CD4-positive, alpha-beta T cell treated with Interleukin-15 for 4 hours (primary cell): Measurements from ENCODE around the gene ST8SIA6.
"Not testable (repeated sequence)": the region's sequence is repeated elsewhere in the genome, so short reads cannot be mapped to it uniquely, and the experiment has no call there.

Experiments
- DNase-seq: peaks from one replicate; pipeline ENCODE4 v3.0.0-alpha.2; 2020; ENCODE audit warnings: low spot score

The ST8SIA6 gene

DNA sequence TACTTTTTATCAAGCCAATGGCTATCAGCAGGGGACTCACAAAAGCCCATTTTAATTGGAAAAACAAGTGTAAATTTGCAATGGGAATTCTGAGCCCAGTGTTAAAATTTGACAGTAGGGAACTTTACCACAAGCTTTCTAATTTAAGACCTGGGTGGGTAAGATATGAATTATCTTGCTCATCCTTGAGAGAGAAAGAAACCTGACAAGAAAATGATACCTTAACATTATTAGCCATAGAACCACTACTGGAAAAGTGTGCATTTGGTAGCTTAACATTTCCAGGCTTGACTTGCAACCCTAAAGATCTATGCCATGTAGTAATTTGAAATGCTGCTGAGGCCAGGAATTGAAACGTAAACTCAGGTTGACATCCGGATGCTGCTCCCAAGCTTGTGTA, 2.7 kb upstream of the ST8SIA6 start:
- DNase-seq = no peak

DNA sequence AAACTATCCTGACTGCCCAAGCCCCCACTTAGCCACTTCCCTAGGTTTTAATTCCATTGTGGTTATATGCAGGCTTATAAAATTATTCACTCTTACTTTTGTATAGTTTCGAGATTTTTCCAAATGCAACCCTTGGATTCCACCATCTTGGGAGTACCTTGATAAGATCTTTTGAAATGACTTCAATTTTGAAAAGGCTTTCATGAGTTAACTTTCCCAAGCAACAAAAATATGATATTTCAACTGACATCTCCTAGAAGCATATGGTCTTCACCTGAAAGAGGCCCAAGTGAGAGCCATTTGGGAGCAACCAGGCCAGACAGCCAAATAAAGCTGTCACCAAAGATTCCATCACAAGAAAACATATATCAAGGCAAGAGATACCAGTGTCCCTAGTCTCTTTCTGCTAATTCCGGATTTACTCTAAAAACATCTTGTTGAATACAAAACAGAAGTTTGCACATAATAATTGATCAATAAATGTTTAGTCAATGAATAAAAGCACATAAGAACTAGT, 1.7 kb upstream of the ST8SIA6 start:
- DNase-seq = no peak

- no peak for DNase-seq
These were observed 673 bp upstream of the ST8SIA6 start for GRCh38 chr10:17455015-17455520.

- DNase-seq = peak; percentile 31
These were observed 863 bp downstream of the ST8SIA6 start for GRCh38 chr10:17453373-17454091.

- DNase-seq = no peak
These were observed 1.4 kb downstream of the ST8SIA6 start for GRCh38 chr10:17453035-17453372.

DNA sequence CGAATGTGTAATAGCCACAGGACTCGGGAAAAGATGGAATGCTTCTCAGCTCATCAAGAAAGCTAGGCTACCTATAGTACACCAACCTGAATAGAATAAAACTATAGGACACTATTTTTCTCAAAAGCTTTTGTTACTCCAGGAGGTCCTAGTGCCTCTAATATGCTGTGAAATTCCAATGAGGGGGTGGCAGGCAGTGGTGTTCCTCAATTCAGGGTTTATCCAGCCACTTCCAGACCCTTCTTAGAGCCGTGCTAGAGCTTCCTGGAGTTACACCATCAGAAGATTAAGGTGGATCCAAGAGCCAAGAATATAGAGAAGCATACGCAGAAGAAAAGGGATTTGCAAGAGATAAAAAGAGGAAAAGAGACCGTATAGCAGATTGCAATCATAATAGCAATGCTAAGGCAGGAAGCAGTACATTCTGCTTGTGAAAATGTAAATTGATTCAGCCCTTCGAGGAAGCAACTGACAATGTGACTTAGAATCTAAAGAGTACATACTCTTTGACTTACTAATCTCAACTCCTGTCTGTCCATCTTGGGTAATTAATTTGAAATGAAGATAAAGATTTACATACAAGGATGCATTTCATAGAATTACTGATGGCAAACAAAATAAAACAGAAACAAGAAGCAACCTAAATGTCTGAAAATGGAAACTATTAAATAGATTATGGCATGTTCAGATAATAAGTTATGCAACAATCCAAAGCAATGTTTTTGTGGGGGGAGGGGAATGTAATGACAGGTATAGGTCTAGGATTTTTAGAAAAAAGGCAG, 2.1 kb downstream of the ST8SIA6 start:
- no peak for DNase-seq

GRCh38 chr10:17450024-17450423, 4.4 kb downstream of the ST8SIA6 start:
- DNase-seq = no peak

GRCh38 chr10:17445400-17445998, 8.9 kb downstream of the ST8SIA6 start:
- no peak for DNase-seq

DNA sequence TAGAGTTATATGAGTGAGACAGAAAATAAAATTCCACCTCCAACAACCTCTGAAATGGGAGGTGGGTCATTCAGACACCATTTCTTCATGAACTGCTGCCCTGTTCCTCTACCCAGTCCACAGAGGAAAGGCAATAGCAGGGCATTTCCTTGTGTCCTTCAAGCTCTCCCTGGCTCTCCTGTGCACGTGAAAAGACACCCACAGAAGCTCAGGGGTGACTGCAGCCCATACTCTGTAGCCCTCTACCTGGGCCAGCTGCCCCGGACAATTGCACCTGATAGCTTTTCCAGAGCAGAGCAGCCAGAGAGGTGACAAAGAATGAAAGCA, 10.0 kb downstream of the ST8SIA6 start:
- no peak for DNase-seq

DNA sequence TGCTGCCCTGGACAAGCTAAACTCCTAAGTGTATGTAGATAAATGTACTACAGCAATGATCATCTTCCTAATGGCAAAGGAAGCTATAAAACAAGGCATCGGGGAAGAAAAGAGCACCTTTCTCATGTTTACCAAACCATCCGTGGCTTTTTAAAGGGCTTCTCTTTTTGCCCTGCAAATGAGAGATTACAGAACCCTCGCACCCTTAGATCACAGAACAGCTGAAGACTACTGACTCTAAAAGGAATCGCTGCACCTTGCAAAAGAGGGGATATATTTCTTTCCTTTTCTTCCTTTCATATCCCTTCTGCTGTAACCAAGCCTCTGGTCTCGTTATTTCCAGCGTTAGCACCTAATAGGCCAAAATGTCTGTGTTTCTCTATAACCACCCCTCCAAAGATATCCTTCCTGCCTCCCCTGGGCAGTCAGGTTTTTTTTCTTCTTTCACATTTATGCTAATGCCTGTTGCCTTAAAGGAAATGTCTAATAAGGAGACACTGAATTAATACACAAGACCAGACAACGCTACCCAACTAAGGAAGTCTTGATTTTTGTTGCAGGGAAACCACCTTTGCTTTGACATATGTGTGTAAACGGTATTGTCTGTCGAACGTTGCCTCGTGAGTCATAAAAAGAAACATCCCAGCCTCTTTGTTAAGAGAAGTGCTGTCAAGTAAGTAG, 10.5 kb downstream of the ST8SIA6 start:
- peak; percentile 47 for DNase-seq

GRCh38 chr10:17438583-17438982, 15.8 kb downstream of the ST8SIA6 start:
- DNase-seq = no peak

DNA sequence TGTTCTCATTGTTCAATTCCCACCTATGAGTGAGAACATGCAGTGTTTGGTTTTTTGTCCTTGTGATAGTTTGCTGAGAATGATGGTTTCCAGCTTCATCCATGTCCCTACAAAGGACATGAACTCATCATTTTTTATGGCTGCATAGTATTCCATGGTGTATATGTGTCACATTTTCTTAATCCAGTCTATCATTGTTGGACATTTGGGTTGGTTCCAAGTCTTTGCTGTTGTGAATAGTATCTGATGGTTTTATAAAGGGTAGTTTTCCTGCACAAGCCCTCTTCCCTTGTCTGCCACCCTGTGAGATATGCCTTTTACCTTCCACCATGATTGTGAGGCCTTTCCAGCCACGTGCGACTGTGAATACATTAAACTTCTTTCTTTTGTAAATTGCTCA, 17.8 kb downstream of the ST8SIA6 start:
- DNase-seq = not testable (repeated sequence)

- no peak for DNase-seq
These were observed 18.4 kb downstream of the ST8SIA6 start for GRCh38 chr10:17435953-17436352.

- DNase-seq = no peak
These were observed 19.2 kb downstream of the ST8SIA6 start for GRCh38 chr10:17435187-17435586.

GRCh38 chr10:17432723-17433122, 21.7 kb downstream of the ST8SIA6 start:
- DNase-seq = no peak

GRCh38 chr10:17431871-17432311, 22.5 kb downstream of the ST8SIA6 start:
- DNase-seq = no peak

GRCh38 chr10:17430647-17431355, 23.6 kb downstream of the ST8SIA6 start:
- DNase-seq = peak; percentile 70

- DNase-seq = no peak
These were observed 24.9 kb downstream of the ST8SIA6 start for GRCh38 chr10:17429490-17429889.

DNA sequence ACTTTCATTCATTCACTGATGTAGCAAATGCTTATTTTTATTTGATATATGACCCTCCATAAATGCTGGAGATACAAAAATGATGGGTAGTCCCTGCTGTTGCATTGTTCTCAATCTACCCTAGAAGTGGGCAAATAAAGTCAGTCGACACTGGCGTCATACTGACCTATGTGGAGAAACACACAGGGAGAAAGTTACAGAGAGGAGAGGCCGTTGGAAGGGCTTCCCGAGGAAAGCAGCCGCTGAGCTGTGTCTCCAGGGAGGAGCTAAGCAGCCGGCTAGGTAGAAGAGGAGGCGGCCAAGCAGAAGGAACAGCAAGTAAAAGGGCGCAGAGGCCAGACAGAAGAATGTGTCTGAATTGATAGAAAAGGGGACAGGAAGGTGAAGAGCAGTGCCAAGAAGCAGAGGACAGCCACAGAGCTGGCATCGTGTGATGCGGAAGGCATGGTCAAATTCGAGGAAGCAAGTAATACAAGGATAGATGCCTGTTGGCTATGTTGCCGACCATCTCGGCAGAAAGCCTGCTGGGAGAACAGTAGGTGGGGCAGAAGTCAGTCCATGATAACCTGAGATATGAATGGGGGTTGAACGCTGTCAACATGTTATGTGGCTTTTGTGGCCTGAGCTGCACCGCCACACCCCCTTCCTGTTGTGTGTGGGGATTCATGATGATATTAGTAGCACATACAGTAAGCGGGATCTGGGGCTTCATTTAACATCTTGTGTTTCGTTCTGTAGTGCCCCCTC, 25.9 kb downstream of the ST8SIA6 start:
- DNase-seq = peak; percentile 78

DNA sequence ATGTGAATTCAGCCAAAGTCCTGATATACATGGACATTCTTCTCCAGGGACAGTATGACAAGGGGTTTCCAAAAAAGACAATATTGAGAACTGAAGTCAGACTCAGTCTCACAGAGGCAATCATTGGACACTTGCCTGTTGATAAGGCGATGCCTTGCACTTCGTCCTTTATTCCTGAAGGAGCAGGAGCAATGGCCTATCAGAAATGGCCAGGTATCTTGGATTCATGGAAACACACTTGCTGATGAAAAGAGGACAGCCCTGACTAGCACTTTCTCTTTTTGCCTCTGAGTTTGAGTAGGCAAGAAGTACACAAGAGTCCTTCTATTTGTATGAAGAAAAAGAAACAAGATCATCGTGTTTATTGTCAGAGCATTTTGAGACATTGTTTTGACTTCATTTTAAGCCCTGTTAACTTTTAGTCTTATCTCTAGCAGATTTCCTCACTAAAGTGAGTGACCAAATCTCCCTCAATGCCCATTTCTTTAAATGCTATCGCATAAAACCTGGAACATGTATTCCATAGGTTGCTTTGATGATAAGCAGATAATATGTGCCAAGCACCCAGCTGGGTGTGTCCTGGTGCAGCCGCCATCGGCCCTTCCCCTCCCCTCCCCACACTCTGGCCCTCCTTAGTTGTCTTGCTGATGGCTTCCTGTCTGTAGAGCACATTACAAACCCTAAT, 26.6 kb downstream of the ST8SIA6 start:
- no peak for DNase-seq
